Breast epithelium (tissue), 3 donors: ENCODE data around the gene COLEC11.

Experiments used
- POLR2A ChIP-seq: fragments of 450-650 bp; IDR thresholded peaks from one replicate; pipeline ENCODE4 v1.6.1; 2016; ENCODE audit warnings: antibody characterized with exemption, mild to moderate bottlenecking, moderate library complexity
- TF ChIP-seq, protein P1 (sequence below), 3 donors: fragments of 450-650 bp; IDR thresholded peaks; one replicate each; pipeline ENCODE4 v1.5.1; 2016 to 2017; ENCODE audit warnings: antibody characterized with exemption in 3 of 3, mild to moderate bottlenecking in 3 of 3, moderate library complexity in 3 of 3

DNA sequence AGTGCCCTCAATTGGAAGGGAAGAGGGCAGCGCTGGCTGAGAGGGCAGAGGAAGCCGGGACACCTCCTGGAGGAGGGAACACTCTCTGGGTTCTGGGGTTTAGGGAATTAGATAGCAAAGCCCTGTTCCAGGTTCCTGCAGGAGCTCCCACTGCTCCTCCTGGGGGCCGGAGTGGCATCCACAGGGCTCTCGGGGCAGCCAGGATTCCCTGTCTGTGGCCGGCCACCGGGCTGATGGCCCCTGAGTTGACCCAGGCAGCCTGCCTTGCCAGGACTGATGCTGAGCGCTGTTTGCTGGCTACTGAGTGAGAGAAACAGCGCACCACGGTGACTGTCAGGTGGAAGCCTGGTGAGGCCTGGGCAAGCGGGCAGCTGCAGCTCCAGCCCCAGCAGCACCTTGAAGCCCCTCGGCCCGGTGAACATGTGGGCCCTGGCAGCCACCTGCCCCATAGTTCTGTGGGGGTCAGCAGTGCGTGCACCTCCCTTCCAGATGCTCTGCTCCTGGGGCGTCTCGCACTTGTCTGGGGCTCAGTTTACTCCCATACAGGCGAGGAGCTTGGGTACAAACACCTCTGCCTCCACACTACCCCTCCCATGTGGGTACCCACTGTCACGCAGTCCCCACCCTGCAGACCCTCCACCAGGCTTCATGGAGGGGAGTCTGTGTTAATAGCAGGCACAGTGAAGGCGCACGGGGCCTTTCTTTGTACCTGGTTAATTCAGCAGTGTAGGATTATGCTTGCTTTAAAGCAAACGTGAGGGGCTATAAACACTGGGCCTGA, 55.4 kb downstream of the COLEC11 start:
- no peak for TF ChIP-seq POLR2A
- TF ChIP-seq, protein P1, sequence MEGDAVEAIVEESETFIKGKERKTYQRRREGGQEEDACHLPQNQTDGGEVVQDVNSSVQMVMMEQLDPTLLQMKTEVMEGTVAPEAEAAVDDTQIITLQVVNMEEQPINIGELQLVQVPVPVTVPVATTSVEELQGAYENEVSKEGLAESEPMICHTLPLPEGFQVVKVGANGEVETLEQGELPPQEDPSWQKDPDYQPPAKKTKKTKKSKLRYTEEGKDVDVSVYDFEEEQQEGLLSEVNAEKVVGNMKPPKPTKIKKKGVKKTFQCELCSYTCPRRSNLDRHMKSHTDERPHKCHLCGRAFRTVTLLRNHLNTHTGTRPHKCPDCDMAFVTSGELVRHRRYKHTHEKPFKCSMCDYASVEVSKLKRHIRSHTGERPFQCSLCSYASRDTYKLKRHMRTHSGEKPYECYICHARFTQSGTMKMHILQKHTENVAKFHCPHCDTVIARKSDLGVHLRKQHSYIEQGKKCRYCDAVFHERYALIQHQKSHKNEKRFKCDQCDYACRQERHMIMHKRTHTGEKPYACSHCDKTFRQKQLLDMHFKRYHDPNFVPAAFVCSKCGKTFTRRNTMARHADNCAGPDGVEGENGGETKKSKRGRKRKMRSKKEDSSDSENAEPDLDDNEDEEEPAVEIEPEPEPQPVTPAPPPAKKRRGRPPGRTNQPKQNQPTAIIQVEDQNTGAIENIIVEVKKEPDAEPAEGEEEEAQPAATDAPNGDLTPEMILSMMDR (IDR thresholded peaks at IDR 0.05), result no peak
